HG02981 (cell line): ENCODE measurements around the gene COL25A1.
"Not testable (repeated sequence)": the region's sequence is repeated elsewhere in the genome, so short reads cannot be mapped to it uniquely, and the experiment has no call there.

Experiments used
- ATAC-seq: cut with Tn5 transposase; IDR thresholded peaks from one replicate; pipeline ENCODE4 v1.9.1; 2021; ENCODE audit warnings: mild to moderate bottlenecking, moderate library complexity; ENCODE audit not compliant: unreplicated experiment

Gene COL25A1

GRCh38 chr4:109134268-109134667 is 168.2 kb downstream of the COL25A1 start:
- no peak for ATAC-seq

GRCh38 chr4:109131559-109131958 is 170.9 kb downstream of the COL25A1 start:
- ATAC-seq: no peak

GRCh38 chr4:109128589-109128988 is 173.9 kb downstream of the COL25A1 start:
- no peak for ATAC-seq

GRCh38 chr4:109127866-109128265 is 174.6 kb downstream of the COL25A1 start:
- ATAC-seq: no peak

- ATAC-seq: no peak
Observed at GRCh38 chr4:109126856-109127255, 175.6 kb downstream of the COL25A1 start.

- no peak for ATAC-seq
Observed at GRCh38 chr4:109125084-109125483, 177.4 kb downstream of the COL25A1 start.

GRCh38 chr4:109123951-109124350 is 178.5 kb downstream of the COL25A1 start:
- ATAC-seq: no peak

- ATAC-seq: no peak
Observed at GRCh38 chr4:109121561-109121960, 180.9 kb downstream of the COL25A1 start.

- no peak for ATAC-seq
Observed at GRCh38 chr4:109119852-109120251, 182.6 kb downstream of the COL25A1 start.

- no peak for ATAC-seq
Observed at GRCh38 chr4:109118635-109119034, 183.8 kb downstream of the COL25A1 start.

- ATAC-seq: no peak
Observed at GRCh38 chr4:109114501-109114900, 188.0 kb downstream of the COL25A1 start.

GRCh38 chr4:109113521-109113920 is 188.9 kb downstream of the COL25A1 start:
- ATAC-seq: no peak

GRCh38 chr4:109111031-109111430 is 191.4 kb downstream of the COL25A1 start:
- no peak for ATAC-seq

- ATAC-seq: not testable (repeated sequence)
Observed at GRCh38 chr4:109108215-109108614, 194.2 kb downstream of the COL25A1 start.

GRCh38 chr4:109094056-109094455 is 208.4 kb downstream of the COL25A1 start:
- no peak for ATAC-seq

- ATAC-seq: no peak
Observed at GRCh38 chr4:109091727-109092409, 210.6 kb downstream of the COL25A1 start.

- ATAC-seq: no peak
Observed at GRCh38 chr4:109083911-109084310, 218.5 kb downstream of the COL25A1 start.

- ATAC-seq: no peak
Observed at GRCh38 chr4:109079731-109080130, 222.7 kb downstream of the COL25A1 start.

- no peak for ATAC-seq
Observed at GRCh38 chr4:109079201-109079600, 223.3 kb downstream of the COL25A1 start.

- ATAC-seq: no peak
Observed at GRCh38 chr4:109078724-109079123, 223.7 kb downstream of the COL25A1 start.

GRCh38 chr4:109077505-109077904 is 225.0 kb downstream of the COL25A1 start:
- ATAC-seq: no peak

GRCh38 chr4:109076709-109077108 is 225.7 kb downstream of the COL25A1 start:
- ATAC-seq: not testable (repeated sequence)

GRCh38 chr4:109075621-109076020 is 226.8 kb downstream of the COL25A1 start:
- ATAC-seq: no peak
